ENCODE results near the gene CPN2. TPM values are rescaled to one million over a fixed set of nuclear protein-coding genes. Genes with fewer than 3 reads are reported as not detected.

Gene CPN2
- total RNA-seq, 4 donors from 2014 or later: 0.15 TPM; not detected in 3

GRCh38 chr3:194320100-194320499 lies 31.0 kb downstream of the CPN2 start:
- Histone ChIP-seq H3K4me1 (peaks cover 0 to 4% of the 10 kb centered on the region in 2 donors), H3K9me3 (no peaks in the 10 kb centered on the region), H3K36me3 (no peaks in the 10 kb centered on the region), H3K27ac (no peak overlapping the region), H3K4me3 (no peak overlapping the region), H3K27me3 (no peaks in the 10 kb centered on the region)
- DNase-seq: no peak
- TF ChIP-seq POLR2A (IDR thresholded peaks at IDR 0.05) (no peak), CTCF (IDR thresholded peaks at IDR 0.05) (no peak)
- intact Hi-C loops (cut with DNase I; ENCODE audit: low total_unique reads): no loop called here

- H3K4me1 ChIP-seq: peaks cover 9 to 19% of the 10 kb centered on the region in 2 donors
- no peaks in the 10 kb centered on the region for H3K27me3 ChIP-seq
- no peak overlapping the region for H3K4me3 ChIP-seq
- H3K36me3 ChIP-seq: no peaks in the 10 kb centered on the region
- DNase-seq: no peak
- no peak for TF ChIP-seq POLR2A (IDR thresholded peaks at IDR 0.05)
- TF ChIP-seq CTCF (IDR thresholded peaks at IDR 0.05): no peak
- intact Hi-C loops (cut with DNase I; ENCODE audit: low total_unique reads): no loop called here
- no peaks in the 10 kb centered on the region for H3K9me3 ChIP-seq
- H3K27ac ChIP-seq: no peak overlapping the region
These were observed 32.5 kb downstream of the CPN2 start for GRCh38 chr3:194318511-194319161.

GRCh38 chr3:194316918-194317317 lies 34.2 kb downstream of the CPN2 start:
- H3K27ac ChIP-seq: no peak overlapping the region
- no peak overlapping the region for H3K4me3 ChIP-seq
- H3K27me3 ChIP-seq: no peaks in the 10 kb centered on the region
- peaks cover 9 to 20% of the 10 kb centered on the region in 2 donors for H3K4me1 ChIP-seq
- no peak for DNase-seq
- no peaks in the 10 kb centered on the region for H3K9me3 ChIP-seq
- H3K36me3 ChIP-seq: no peaks in the 10 kb centered on the region
- TF ChIP-seq CTCF (IDR thresholded peaks at IDR 0.05): no peak
- TF ChIP-seq POLR2A (IDR thresholded peaks at IDR 0.05): no peak
- intact Hi-C loops (cut with DNase I; ENCODE audit: low total_unique reads): no loop called here

- Histone ChIP-seq H3K4me3 (no peak overlapping the region), H3K27me3 (no peaks in the 10 kb centered on the region), H3K4me1 (peaks cover 9 to 20% of the 10 kb centered on the region in 2 donors), H3K9me3 (no peaks in the 10 kb centered on the region), H3K36me3 (no peaks in the 10 kb centered on the region), H3K27ac (peak overlapping the region; percentile 40 to 86)
- intact Hi-C loops (cut with DNase I; ENCODE audit: low total_unique reads): no loop called here
- no peak for TF ChIP-seq CTCF (IDR thresholded peaks at IDR 0.05)
- TF ChIP-seq POLR2A (IDR thresholded peaks at IDR 0.05): no peak
- DNase-seq: no peak
These were observed 35.2 kb downstream of the CPN2 start for GRCh38 chr3:194315965-194316361.

GRCh38 chr3:194315088-194315964 lies 35.8 kb downstream of the CPN2 start:
- H3K27ac ChIP-seq: peak overlapping the region; percentile 40 to 86
- peaks cover 9 to 20% of the 10 kb centered on the region in 2 donors for H3K4me1 ChIP-seq

More at GRCh38 chr3:194315088-194315964, 35.8 kb downstream of the CPN2 start:
- peak in 1 of 2 donors; percentile 43 for TF ChIP-seq POLR2A (IDR thresholded peaks at IDR 0.05)
- TF ChIP-seq CTCF (IDR thresholded peaks at IDR 0.05): peak; percentile 91 to 97 (median 96)
- H3K4me3 ChIP-seq: peak overlapping the region; percentile 15 to 23
- no peaks in the 10 kb centered on the region for H3K36me3 ChIP-seq
- H3K9me3 ChIP-seq: no peaks in the 10 kb centered on the region
- intact Hi-C loops (cut with DNase I; ENCODE audit: low total_unique reads): no loop called here
- H3K27me3 ChIP-seq: no peaks in the 10 kb centered on the region
- DNase-seq: peak; percentile 91 to 96

Measured in uterus (tissue), 4 donors.